ENCODE data around the gene MC1R.

DNA sequence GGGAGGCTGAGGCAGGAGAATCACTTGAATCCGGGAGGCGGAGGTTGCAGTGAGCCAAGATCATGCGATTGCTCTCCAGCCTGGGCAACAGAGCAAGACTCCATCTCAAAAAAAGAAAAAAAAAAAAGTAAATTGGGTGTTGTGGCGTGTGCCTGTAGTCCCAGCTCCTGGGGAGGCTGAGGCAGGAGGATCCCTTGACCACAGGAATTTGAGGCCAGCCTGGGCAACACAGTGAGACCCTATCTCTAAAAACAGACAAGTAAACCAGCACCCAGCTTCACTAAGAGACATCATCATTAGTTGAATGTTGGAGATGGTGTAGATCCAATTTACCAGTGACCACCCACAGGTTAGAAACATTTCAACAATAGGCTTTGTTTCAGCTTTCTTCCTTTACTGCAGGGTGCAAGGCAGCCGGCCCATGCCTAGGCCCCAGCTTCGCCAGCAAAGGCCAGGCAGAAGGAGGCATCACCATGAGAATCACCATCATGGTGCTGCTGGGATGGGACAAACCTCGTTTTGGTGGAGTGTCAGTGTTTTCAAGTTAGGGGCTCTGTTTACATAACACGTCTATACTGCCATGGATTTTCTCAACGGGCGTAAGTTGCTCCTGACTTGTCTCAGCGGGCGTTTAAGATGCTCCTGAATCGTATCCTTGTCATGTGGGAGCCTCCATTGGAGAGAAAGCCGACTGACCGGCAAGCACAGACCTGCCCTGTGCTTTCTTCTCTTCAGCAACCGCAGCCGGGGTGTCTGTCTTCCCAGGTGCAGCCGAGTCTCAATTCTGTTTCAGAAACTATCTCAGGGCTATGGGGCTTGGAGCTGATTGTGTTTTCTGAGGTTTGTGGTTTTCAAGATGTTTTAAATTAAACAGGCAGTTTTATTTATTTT is 37.9 kb upstream of the MC1R start:
- no peak for TF ChIP-seq SPI1 (IDR thresholded peaks at IDR 0.05; ENCODE audit: low read depth, low read length)
- TF ChIP-seq POLR2A (IDR thresholded peaks at IDR 0.05; ENCODE audit: low read depth, low read length), result no peak
- TF ChIP-seq POLR2AphosphoS5 (IDR thresholded peaks at IDR 0.05; ENCODE audit: low read depth, low read length), result no peak
- TF ChIP-seq PAX5 (IDR thresholded peaks at IDR 0.05; ENCODE audit: insufficient read depth, low read length, severe bottlenecking), result no peak

All from GM12891 (cell line).